T47D (cell line): ENCODE measurements around the gene CBLL2.

Experiments used
- DNase-seq, 2 experiments: peaks; one replicate each; pipeline versions ENCODE4 v3.0.0 to v3.0.0-alpha.2; 2011 to 2012; ENCODE audit warnings: low read depth in 1 of 2, low spot score in 1 of 2
- JUND ChIP-seq: IDR thresholded peaks from 2 replicates; pipeline ENCODE4 v1.6.1; 2012; ENCODE audit warnings: low read depth
- in situ Hi-C: cut with HindIII; loops from 2 replicates; pipeline ENCODE4 v1.10.0; 2016; ENCODE audit warnings: low sequenced_read_pairs, low pct_unique_long_range_greater_than_20kb

The CBLL2 gene

GRCh38 chrX:22300130-22300529 lies 27.4 kb downstream of the CBLL2 start:
- peak in 1 of 2 experiments; percentile 8 for DNase-seq
- TF ChIP-seq JUND = no peak
- in situ Hi-C loops = no loop called here

DNA sequence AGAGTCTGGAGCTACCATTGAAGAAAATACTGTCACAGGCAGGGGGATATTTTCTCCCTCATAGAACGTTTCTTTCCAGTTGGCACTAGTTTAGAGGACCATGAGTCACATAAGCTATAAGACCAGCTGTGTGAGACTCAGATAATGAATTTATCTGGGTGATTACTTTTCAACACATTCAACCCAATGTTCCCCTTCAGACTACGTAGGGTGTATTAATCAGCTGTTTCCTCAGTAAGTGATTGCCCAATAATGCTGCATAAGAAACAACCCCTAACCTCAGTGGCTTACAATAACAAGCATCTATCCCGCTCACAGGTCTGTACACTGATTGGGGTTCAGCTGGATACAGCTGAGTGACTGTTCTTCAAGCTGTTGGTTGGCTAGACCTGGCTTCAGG lies 38.1 kb downstream of the CBLL2 start:
- DNase-seq = no peak
- no peak for TF ChIP-seq JUND
- in situ Hi-C loops = no loop called here

GRCh38 chrX:22313766-22314165 lies 41.1 kb downstream of the CBLL2 start:
- no peak for TF ChIP-seq JUND
- in situ Hi-C loops = no loop called here

DNA sequence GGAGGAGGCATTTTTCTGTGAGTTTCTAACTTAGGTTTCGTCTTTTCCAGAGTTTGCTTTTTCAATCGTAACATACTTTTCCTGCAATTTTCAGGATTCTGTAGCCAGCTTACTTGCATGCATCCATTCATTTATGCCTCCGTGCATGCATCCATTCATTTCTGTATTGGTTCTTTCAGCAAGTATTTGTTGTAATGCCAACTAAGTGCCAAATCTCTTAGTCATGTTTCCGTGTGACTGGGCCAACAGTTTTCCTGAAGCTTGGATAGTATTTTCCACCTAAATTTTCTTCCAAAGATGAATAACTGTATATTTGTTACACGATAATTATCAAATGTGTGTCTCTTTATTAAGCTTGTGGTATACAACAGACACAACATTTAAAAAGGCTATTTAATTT lies 41.5 kb downstream of the CBLL2 start:
- TF ChIP-seq JUND = no peak
- in situ Hi-C loops = no loop called here
- no peak for DNase-seq

More at GRCh38 chrX:22313766-22314165, 41.1 kb downstream of the CBLL2 start:
- no peak for DNase-seq

GRCh38 chrX:22314692-22315091 lies 42.0 kb downstream of the CBLL2 start:
- DNase-seq = peak in 1 of 2 experiments; percentile 17
- in situ Hi-C loops = no loop called here

GRCh38 chrX:22315151-22315550 lies 42.4 kb downstream of the CBLL2 start:
- TF ChIP-seq JUND = no peak
- DNase-seq = no peak
- in situ Hi-C loops = no loop called here

More at GRCh38 chrX:22314692-22315091, 42.0 kb downstream of the CBLL2 start:
- TF ChIP-seq JUND = no peak

- in situ Hi-C loops = no loop called here
- no peak for TF ChIP-seq JUND
- DNase-seq = no peak
Observed at GRCh38 chrX:22320236-22320873, 47.6 kb downstream of the CBLL2 start.

DNA sequence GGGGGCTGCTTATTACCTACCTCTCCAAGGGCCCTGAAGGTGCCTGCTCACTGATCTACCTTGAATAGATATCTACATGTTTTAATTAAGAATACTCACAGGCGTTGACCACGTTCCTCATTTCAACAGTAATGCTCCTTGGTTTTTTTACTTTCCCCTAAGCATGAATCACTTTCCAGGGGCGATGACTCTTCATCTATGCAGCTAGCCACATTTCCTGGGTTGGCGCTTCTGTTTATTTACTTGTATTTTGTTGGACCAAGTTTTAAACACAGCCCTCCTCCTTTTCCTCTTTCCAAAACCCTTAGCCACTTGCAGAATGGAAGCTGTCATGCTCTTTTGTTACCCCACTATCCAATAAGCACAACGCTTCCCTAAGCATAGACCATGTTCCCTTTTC lies 50.8 kb downstream of the CBLL2 start:
- no peak for TF ChIP-seq JUND
- in situ Hi-C loops = no loop called here
- no peak for DNase-seq
